ENCODE data around the gene CERK. TPM values are rescaled to one million over a fixed set of nuclear protein-coding genes. Genes with fewer than 3 reads are reported as not detected.

Gene CERK
- total RNA-seq, 4 donors from 2014 or later, result 37.3 to 51.1 (median 48.0) TPM

GRCh38 chr22:46742576-46743221, 4.6 kb upstream of the CERK start:
- H3K27ac ChIP-seq (replicated peaks in 1 of 4), result no peak overlapping the region
- WGBS, result 80% methylated on average over 5 of the region's 6 CpGs
- H3K36me3 ChIP-seq, result no peaks in the 10 kb centered on the region
- DNase-seq (ENCODE audit: extremely low spot score), result no peak
- intact Hi-C loops (cut with DNase I), result no loop called here
- no peak overlapping the region for H3K4me3 ChIP-seq
- peaks cover 18 to 34% (median 23%) of the 10 kb centered on the region in 4 donors for H3K4me1 ChIP-seq
- H3K9me3 ChIP-seq, result no peaks in the 10 kb centered on the region
- TF ChIP-seq EP300 (IDR thresholded peaks at IDR 0.05) (no peak), POLR2A (IDR thresholded peaks at IDR 0.05; ENCODE audit: low read depth) (no peak), POLR2AphosphoS5 (IDR thresholded peaks at IDR 0.05) (no peak), CTCF (IDR thresholded peaks at IDR 0.05) (no peak)
- peaks cover 0 to 15% (median 0%) of the 10 kb centered on the region in 4 donors for H3K27me3 ChIP-seq

- no peaks in the 10 kb centered on the region for H3K9me3 ChIP-seq
- no peak overlapping the region for H3K4me3 ChIP-seq
- H3K27ac ChIP-seq (replicated peaks in 1 of 4), result no peak overlapping the region
- 89% methylated on average over 1 of the region's 6 CpGs for WGBS
- H3K36me3 ChIP-seq, result no peaks in the 10 kb centered on the region
- TF ChIP-seq POLR2A (IDR thresholded peaks at IDR 0.05; ENCODE audit: low read depth) (no peak), EP300 (IDR thresholded peaks at IDR 0.05) (no peak), POLR2AphosphoS5 (IDR thresholded peaks at IDR 0.05) (no peak), CTCF (IDR thresholded peaks at IDR 0.05) (no peak)
- no peak for DNase-seq (ENCODE audit: extremely low spot score)
- intact Hi-C loops (cut with DNase I), result no loop called here
- peaks cover 22 to 37% (median 28%) of the 10 kb centered on the region in 4 donors for H3K4me1 ChIP-seq
- H3K27me3 ChIP-seq, result peaks cover 0 to 8% (median 0%) of the 10 kb centered on the region in 4 donors
Measured at GRCh38 chr22:46741974-46742519, 4.0 kb upstream of the CERK start.

GRCh38 chr22:46740910-46741780, 3.1 kb upstream of the CERK start:
- Histone ChIP-seq H3K4me1 (peaks cover 31 to 46% (median 37%) of the 10 kb centered on the region in 4 donors), H3K9me3 (no peaks in the 10 kb centered on the region), H3K36me3 (no peaks in the 10 kb centered on the region), H3K27ac (replicated peaks in 1 of 4) (no peak overlapping the region), H3K4me3 (no peak overlapping the region), H3K27me3 (no peaks in the 10 kb centered on the region)
- DNase-seq (ENCODE audit: extremely low spot score), result no peak
- intact Hi-C loops (cut with DNase I), result no loop called here
- 93% methylated on average over 9 of the region's 14 CpGs for WGBS
- no peak for TF ChIP-seq POLR2A (IDR thresholded peaks at IDR 0.05; ENCODE audit: low read depth)
- TF ChIP-seq EP300 (IDR thresholded peaks at IDR 0.05), result no peak
- no peak for TF ChIP-seq POLR2AphosphoS5 (IDR thresholded peaks at IDR 0.05)
- TF ChIP-seq CTCF (IDR thresholded peaks at IDR 0.05), result no peak

- intact Hi-C loops (cut with DNase I), result loop anchor here (5.0 kb wide), 1 partner anchor 162 kb away; no protein-coding TSS in a partner anchor
- 88% methylated on average over 9 of the region's 20 CpGs for WGBS
- Histone ChIP-seq H3K36me3 (no peaks in the 10 kb centered on the region), H3K27me3 (no peaks in the 10 kb centered on the region), H3K27ac (replicated peaks in 1 of 4) (peak overlapping the region; percentile 89 to 97 (median 92)), H3K4me1 (peaks cover 49 to 65% (median 56%) of the 10 kb centered on the region in 4 donors), H3K9me3 (no peaks in the 10 kb centered on the region), H3K4me3 (peak overlapping the region; percentile 74 to 99 (median 94))
- no peak for DNase-seq (ENCODE audit: extremely low spot score)
- no peak for TF ChIP-seq EP300 (IDR thresholded peaks at IDR 0.05)
- TF ChIP-seq POLR2A (IDR thresholded peaks at IDR 0.05; ENCODE audit: low read depth), result peak; percentile 22
- TF ChIP-seq CTCF (IDR thresholded peaks at IDR 0.05), result no peak
- TF ChIP-seq POLR2AphosphoS5 (IDR thresholded peaks at IDR 0.05), result peak in 1 of 2 donors; percentile 61
Measured at GRCh38 chr22:46739094-46739870, 1.2 kb upstream of the CERK start.

Measured in esophagus muscularis mucosa (tissue), 4 donors.